H1 (cell line): ENCODE results near the gene RFPL1. TPM values are rescaled to one million over a fixed set of nuclear protein-coding genes. Genes with fewer than 3 reads are reported as not detected.
"Not testable (repeated sequence)": the region's sequence is repeated elsewhere in the genome, so short reads cannot be mapped to it uniquely, and the experiment has no call there.

Experiments
- CTCF ChIA-PET: fragments of 300-600 bp; sonication (Branson Sonifier 250); formaldehyde crosslinking; loops from one replicate; lab custom pipeline; 2021; ENCODE audit not compliant: partially characterized antibody; lab: Charles Lee
- POLR2A ChIA-PET: fragments of 300-600 bp; sonication (Branson Sonifier 250); formaldehyde crosslinking; loops from one replicate; lab custom pipeline; 2021; ENCODE audit warnings: inconsistent platforms; ENCODE audit not compliant: partially characterized antibody; lab: Charles Lee
- DNase-seq, 2 experiments: peaks; one replicate each; pipeline versions ENCODE4 v3.0.0 to v3.0.0-alpha.2; 2010 to 2022; ENCODE audit warnings: low spot score in 2 of 2, low read depth in 1 of 2, mixed read lengths in 1 of 2
- FAIRE-seq: peaks from 2 replicates; lab custom pipeline; 2011; peaks lifted over from hg19 to GRCh38; lab: Jason Lieb, UNC
- H2AFZ ChIP-seq: 2 replicates; pipeline ENCODE4 v1.8.1; 2012; ENCODE audit warnings: low read length, inconsistent platforms
- H2AK5ac ChIP-seq: 2 replicates; pipeline ENCODE4 v1.6.1; 2013; ENCODE audit warnings: low read depth, low read length
- H2BK120ac ChIP-seq: replicated peaks from 2 replicates; pipeline ENCODE3; 2013; ENCODE audit warnings: low read depth, low read length, inconsistent platforms
- H2BK12ac ChIP-seq: 2 replicates; pipeline ENCODE4 v1.6.1; 2013; ENCODE audit warnings: low read depth, low read length
- H2BK15ac ChIP-seq: 2 replicates; pipeline ENCODE4 v1.6.1; 2013; ENCODE audit warnings: low read length
- H2BK20ac ChIP-seq: 2 replicates; pipeline ENCODE4 v1.6.1; 2013; ENCODE audit warnings: low read length
- H2BK5ac ChIP-seq: 2 replicates; pipeline ENCODE4 v1.6.1; 2013; ENCODE audit warnings: low read depth, low read length
- H3K14ac ChIP-seq: 2 replicates; pipeline ENCODE4 v1.6.1; 2013; ENCODE audit warnings: inconsistent platforms; ENCODE audit not compliant: insufficient read length
- H3K18ac ChIP-seq: 2 replicates; pipeline ENCODE4 v1.6.1; 2013; ENCODE audit warnings: low read length; ENCODE audit errors: extremely low read depth
- H3K23ac ChIP-seq: 2 replicates; pipeline ENCODE4 v1.6.1; 2013; ENCODE audit warnings: inconsistent platforms; ENCODE audit not compliant: insufficient read length
- H3K23me2 ChIP-seq: 2 replicates; pipeline ENCODE4 v1.6.1; 2013; ENCODE audit warnings: low read depth, low read length
- H3K27ac ChIP-seq: 2 replicates; pipeline ENCODE4 v1.6.1; 2011; ENCODE audit warnings: low read depth, low read length, inconsistent platforms
- H3K27me3 ChIP-seq, 4 experiments: replicated peaks in 1 of 4; 1 replicate in 1 of 4; 2 replicates in 3 of 4; pipeline versions ENCODE4 v1.6.1 to v1.8.1; 2011 to 2013; ENCODE audit warnings: low read length in 3 of 4, mild to moderate bottlenecking in 3 of 4, inconsistent platforms in 2 of 4, mixed read lengths in 2 of 4, moderate library complexity in 1 of 4; ENCODE audit not compliant: control insufficient read depth in 3 of 4, insufficient read depth in 3 of 4; ENCODE audit errors: extremely low read depth in 1 of 4
- H3K36me3 ChIP-seq, 4 experiments: 2 replicates each; pipeline versions ENCODE4 v1.6.1 to v1.8.1; 2011 to 2013; ENCODE audit warnings: mild to moderate bottlenecking in 4 of 4, low read length in 3 of 4, moderate library complexity in 2 of 4, control low read depth in 1 of 4, inconsistent platforms in 1 of 4; ENCODE audit not compliant: insufficient read depth in 4 of 4, control insufficient read depth in 2 of 4
- H3K4ac ChIP-seq: replicated peaks from 2 replicates; pipeline ENCODE3; 2013; ENCODE audit warnings: low read length, low read depth, mixed read lengths, inconsistent platforms; ENCODE audit not compliant: insufficient read length
- H3K4me1 ChIP-seq, 4 experiments: replicated peaks in 1 of 4; 1 replicate in 1 of 4; 2 replicates in 3 of 4; pipeline versions ENCODE4 v1.6.1 to v1.8.1; 2011 to 2013; ENCODE audit warnings: low read length in 3 of 4, inconsistent platforms in 2 of 4, mixed read lengths in 1 of 4; ENCODE audit not compliant: insufficient read depth in 4 of 4, control insufficient read depth in 3 of 4
- H3K4me2 ChIP-seq, 2 experiments: 2 replicates each; pipeline versions ENCODE4 v1.6.1 to v1.8.1; 2011 to 2013; ENCODE audit warnings: low read depth in 2 of 2, low read length in 2 of 2, control low read depth in 1 of 2, inconsistent platforms in 1 of 2, mild to moderate bottlenecking in 1 of 2; ENCODE audit not compliant: insufficient read depth in 1 of 2
- H3K4me3 ChIP-seq, 4 experiments: fragments of 200-600, 300-600 bp in 1 of 4; sonication (generic), shearing (Covaris generic), sonication (Bioruptor Twin) in 1 of 4; 2 replicates each; pipeline versions ENCODE4 v1.5.1 to v1.8.1; 2011 to 2016; ENCODE audit warnings: low read length in 4 of 4, low read depth in 3 of 4, control low read depth in 2 of 4, inconsistent platforms in 2 of 4, mild to moderate bottlenecking in 2 of 4, mixed read lengths in 1 of 4, moderate library complexity in 1 of 4; ENCODE audit not compliant: insufficient read depth in 2 of 4; ENCODE audit errors: extremely low read depth in 1 of 4
- H3K56ac ChIP-seq: replicated peaks from 2 replicates; pipeline ENCODE3; 2013; ENCODE audit warnings: low read depth, mild to moderate bottlenecking, mixed read lengths, low read length, inconsistent platforms; ENCODE audit not compliant: insufficient read length
- H3K79me1 ChIP-seq: 2 replicates; pipeline ENCODE4 v1.6.1; 2013; ENCODE audit warnings: low read depth, low read length, control low read depth
- H3K79me2 ChIP-seq, 2 experiments: 2 replicates each; pipeline versions ENCODE4 v1.6.1 to v1.8.1; 2012 to 2013; ENCODE audit warnings: low read length in 2 of 2, mild to moderate bottlenecking in 2 of 2, inconsistent platforms in 1 of 2; ENCODE audit not compliant: insufficient read depth in 2 of 2, control insufficient read depth in 1 of 2
- H3K9ac ChIP-seq, 4 experiments: replicated peaks in 1 of 4; 1 replicate in 1 of 4; 2 replicates in 3 of 4; pipeline versions ENCODE4 v1.6.1 to v1.8.1; 2011 to 2013; ENCODE audit warnings: low read depth in 3 of 4, low read length in 3 of 4, control low read depth in 2 of 4, mild to moderate bottlenecking in 2 of 4, moderate library complexity in 2 of 4, inconsistent platforms in 1 of 4; ENCODE audit errors: extremely low read depth in 1 of 4
- H3K9me3 ChIP-seq, 2 experiments: 2 replicates each; pipeline versions ENCODE4 v1.6.1 to v1.8.1; 2012 to 2013; ENCODE audit warnings: mild to moderate bottlenecking in 2 of 2, moderate library complexity in 2 of 2, control low read depth in 1 of 2, inconsistent platforms in 1 of 2, low read depth in 1 of 2, low read length in 1 of 2, mixed read lengths in 1 of 2; ENCODE audit not compliant: insufficient read depth in 2 of 2
- H4K20me1 ChIP-seq, 2 experiments: replicated peaks in 1 of 2; 2 replicates each; pipeline versions ENCODE3 to v1.8.1; 2011 to 2013; ENCODE audit warnings: inconsistent platforms in 2 of 2, low read length in 2 of 2, mild to moderate bottlenecking in 1 of 2; ENCODE audit not compliant: insufficient read depth in 2 of 2, control insufficient read depth in 1 of 2
- H4K5ac ChIP-seq: 2 replicates; pipeline ENCODE4 v1.6.1; 2013; ENCODE audit warnings: low read length, low read depth, mixed read lengths, inconsistent platforms; ENCODE audit not compliant: insufficient read length
- H4K8ac ChIP-seq: 2 replicates; pipeline ENCODE4 v1.8.0; 2013; ENCODE audit warnings: mild to moderate bottlenecking, moderate library complexity, low read length, inconsistent platforms; ENCODE audit not compliant: insufficient read depth; ENCODE audit errors: extremely low read depth
- H4K91ac ChIP-seq: replicated peaks from 2 replicates; pipeline ENCODE3; 2013; ENCODE audit warnings: low read length, mixed read lengths, inconsistent platforms; ENCODE audit not compliant: insufficient read length
- WGBS, 2 experiments: shearing (Covaris generic) in 1 of 2; methylation state at CpG; one replicate each; pipeline versions ENCODE4 v1.1.6 to v1.1.7; 2013 to 2015; ENCODE audit warnings: low lambda C conversion rate in 2 of 2, mixed read lengths in 2 of 2, inconsistent platforms in 1 of 2, low coverage in 1 of 2, missing lambda C conversion rate in 1 of 2; ENCODE audit not compliant: insufficient replicate concordance in 2 of 2, insufficient coverage in 1 of 2, insufficient read length in 1 of 2; ENCODE audit errors: extremely low coverage in 1 of 2, missing lambda C conversion rate in 1 of 2; 5-methylcytosine and 5-hydroxymethylcytosine counted together
- polyA plus RNA-seq, 7 experiments: library from polyadenylated mRNA; depleted of rRNA in 3 of 7; stranded (reverse) in 5 of 7; unstranded in 2 of 7; fragments of >200 nt in 5 of 7; fragments of 200-250 nt in 2 of 7; gene quantifications; 1 replicate in 5 of 7; 2 replicates in 1 of 7; 4 replicates in 1 of 7; pipeline versions ENCODE4 v1.2.1 to v1.2.3, GENCODE V29; 2011 to 2013; ENCODE audit warnings: missing spikeins in 2 of 7, mixed read lengths in 2 of 7
- total RNA-seq: library from RNA; stranded (reverse); fragmentation: NEBNext Ultra II Directional; extraction: Animal tissue kit (Norgen Biotek cat#: 25700); gene quantifications from 2 replicates; pipeline ENCODE4 v1.2.1, GENCODE V29; 2021
- TF ChIP-seq, protein P1 (sequence below): IDR thresholded peaks from 2 replicates; pipeline ENCODE4 v1.6.1; 2012; ENCODE audit warnings: inconsistent platforms

RFPL1 gene
- total and polyA plus RNA-seq, 2 of the 8 experiments (the other 6 are each of a cell fraction or from before 2014, with no cell fraction given): not detected

DNA sequence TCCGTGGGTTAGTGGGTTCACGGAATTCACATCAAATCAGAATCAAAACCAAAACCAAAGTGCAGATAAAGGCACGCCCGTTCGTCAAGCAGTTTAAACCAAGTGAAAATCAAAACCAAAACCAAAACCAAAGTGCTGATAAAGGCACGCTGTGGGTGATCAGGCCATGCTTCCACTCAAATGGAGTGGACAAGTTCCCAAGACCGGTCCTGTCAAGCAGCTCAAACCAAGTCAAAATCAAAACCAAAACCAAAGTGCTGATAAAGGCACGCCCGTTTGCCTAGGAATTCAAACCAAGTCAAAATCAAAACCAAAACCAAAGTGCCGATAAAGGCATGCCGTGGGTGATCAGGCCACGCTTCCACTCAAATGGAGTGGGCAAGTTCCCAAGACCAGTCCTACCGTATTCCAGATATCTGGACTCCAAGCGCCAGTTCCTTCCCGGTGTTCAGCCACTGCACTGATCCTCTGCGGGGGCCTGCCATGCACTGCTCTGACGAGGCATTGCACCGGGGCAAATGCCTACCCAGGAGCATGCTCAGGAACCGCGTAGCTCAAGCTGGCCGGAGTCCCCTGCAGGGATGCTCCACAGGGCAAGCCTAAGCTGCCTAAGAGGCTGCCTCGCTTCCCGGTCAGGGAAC, 23.3 kb upstream of the RFPL1 start:
- H3K4me2 ChIP-seq, H3K36me3 ChIP-seq, H3K23me2 ChIP-seq, H3K18ac ChIP-seq, H2BK120ac ChIP-seq, H3K79me2 ChIP-seq, H3K27ac ChIP-seq, H3K14ac ChIP-seq, FAIRE-seq, H2BK5ac ChIP-seq, H3K56ac ChIP-seq, H3K23ac ChIP-seq, H3K9me3 ChIP-seq, H2BK20ac ChIP-seq, H2AK5ac ChIP-seq, H2BK15ac ChIP-seq, H3K79me1 ChIP-seq, H4K91ac ChIP-seq, H3K4ac ChIP-seq, H3K4me1 ChIP-seq, H4K20me1 ChIP-seq, H3K27me3 ChIP-seq, H3K9ac ChIP-seq, H3K4me3 ChIP-seq, POLR2A ChIA-PET, H2BK12ac ChIP-seq, H4K8ac ChIP-seq, H4K5ac ChIP-seq: not testable (repeated sequence)
- TF ChIP-seq, protein P1, sequence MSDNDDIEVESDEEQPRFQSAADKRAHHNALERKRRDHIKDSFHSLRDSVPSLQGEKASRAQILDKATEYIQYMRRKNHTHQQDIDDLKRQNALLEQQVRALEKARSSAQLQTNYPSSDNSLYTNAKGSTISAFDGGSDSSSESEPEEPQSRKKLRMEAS: peak; percentile 30; the same call in 1 of the 2 replicates
- CTCF ChIA-PET: interaction anchor here (0.8 to 1.7 kb wide), 3 partner anchors 11 to 29 kb away, joined by 3 to 4 read pairs (median 3); no protein-coding TSS in a partner anchor
- 87% methylated on average over 23 of the region's 23 CpGs; no CpG with 5 or more reads in 1 of the 2 experiments for WGBS, 2 experiments
- H2AFZ ChIP-seq: 0 out of 2 replicates have a peak overlapping the region, but pooled peaks have one; percentile 62
- DNase-seq: peak in 1 of 2 experiments; percentile 34
